ENCODE results near the gene ADAMTS6. TPM values are rescaled to one million over a fixed set of nuclear protein-coding genes. Genes with fewer than 3 reads are reported as not detected.

Gene ADAMTS6
- total RNA-seq, 1 donor, result 95.9 TPM

DNA sequence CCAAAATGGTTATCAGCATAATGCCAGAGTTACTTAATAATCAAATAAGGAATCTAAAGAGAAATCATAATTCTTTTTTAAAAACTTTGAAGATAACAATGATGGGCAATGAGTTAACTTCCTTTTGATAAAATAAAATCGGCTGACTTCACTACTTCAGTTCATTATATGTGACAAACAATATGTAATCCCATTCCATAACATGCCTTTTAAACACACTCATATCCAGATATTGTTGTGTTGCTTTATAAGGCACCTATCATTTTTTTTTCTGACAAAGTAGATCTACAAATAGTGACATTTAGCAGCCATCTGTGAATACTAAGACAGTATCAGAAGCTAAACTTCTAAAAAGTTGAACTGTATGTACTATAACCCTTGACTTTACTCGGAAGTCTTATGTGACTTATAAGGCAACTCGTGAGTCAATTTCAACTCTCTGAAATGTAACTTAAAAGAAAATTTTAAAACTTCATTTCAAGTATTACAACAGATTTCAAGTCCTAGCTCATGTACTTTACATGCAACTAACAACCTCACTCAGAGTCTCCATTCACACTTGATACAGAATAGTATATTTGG lies 7.5 kb downstream of the ADAMTS6 start:
- no peak for DNase-seq (ENCODE audit: low read depth)
- no peak for TF ChIP-seq CTCF (IDR thresholded peaks at IDR 0.05; ENCODE audit: insufficient read depth, low read depth, low read length)
- H3K4me3 ChIP-seq (ENCODE audit: low read depth, low read length), result no peak overlapping the region

DNA sequence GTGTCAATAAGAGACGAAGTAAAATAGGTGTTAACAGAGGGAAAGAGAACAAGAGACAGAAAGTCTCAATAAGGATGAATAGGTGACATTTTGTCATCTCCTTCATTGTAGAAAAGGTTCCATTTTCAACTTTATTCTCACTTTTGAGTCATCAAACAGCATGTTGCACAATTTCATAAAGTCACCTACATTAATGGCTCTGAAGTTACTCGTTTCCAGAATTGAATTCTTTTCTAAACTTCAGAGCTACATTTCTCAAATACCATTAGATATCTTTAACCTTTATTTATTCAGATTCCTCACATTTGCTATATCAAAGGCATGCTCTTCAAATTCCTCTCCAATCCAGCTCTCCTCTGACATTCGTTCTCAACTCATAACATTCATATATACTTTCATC lies 13.1 kb downstream of the ADAMTS6 start:
- peak; percentile 17 for DNase-seq (ENCODE audit: low read depth)
- TF ChIP-seq CTCF (IDR thresholded peaks at IDR 0.05; ENCODE audit: insufficient read depth, low read depth, low read length), result no peak
- no peak overlapping the region for H3K4me3 ChIP-seq (ENCODE audit: low read depth, low read length)

DNA sequence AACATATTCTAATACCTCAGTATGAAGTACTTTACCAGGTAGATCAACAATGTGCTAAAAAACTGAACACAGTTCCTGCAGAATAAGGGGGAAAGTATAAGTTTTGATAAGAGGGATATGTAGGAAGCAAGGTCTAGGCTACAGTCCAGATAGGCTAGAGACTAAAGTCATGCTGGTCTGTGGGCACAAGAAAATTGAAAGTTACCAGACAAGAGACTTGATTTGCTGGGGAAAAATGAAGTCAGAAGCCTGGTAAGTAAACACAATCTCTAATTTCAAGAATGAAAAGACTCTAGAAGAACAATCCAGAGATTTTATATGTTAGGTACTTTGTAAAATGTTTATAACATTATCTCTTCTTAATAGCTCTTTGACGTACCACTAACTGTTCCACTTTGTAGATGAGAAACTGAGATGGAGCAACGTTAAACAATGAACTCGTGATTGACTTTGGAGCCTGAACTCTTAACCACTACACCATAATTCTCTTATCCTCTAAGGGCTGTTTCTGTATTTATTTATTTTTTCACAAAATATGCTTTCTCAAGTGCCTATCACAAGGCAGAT lies 19.5 kb downstream of the ADAMTS6 start:
- no peak for TF ChIP-seq CTCF (IDR thresholded peaks at IDR 0.05; ENCODE audit: insufficient read depth, low read depth, low read length)
- H3K4me3 ChIP-seq (ENCODE audit: low read depth, low read length), result no peak overlapping the region
- no peak for DNase-seq (ENCODE audit: low read depth)

DNA sequence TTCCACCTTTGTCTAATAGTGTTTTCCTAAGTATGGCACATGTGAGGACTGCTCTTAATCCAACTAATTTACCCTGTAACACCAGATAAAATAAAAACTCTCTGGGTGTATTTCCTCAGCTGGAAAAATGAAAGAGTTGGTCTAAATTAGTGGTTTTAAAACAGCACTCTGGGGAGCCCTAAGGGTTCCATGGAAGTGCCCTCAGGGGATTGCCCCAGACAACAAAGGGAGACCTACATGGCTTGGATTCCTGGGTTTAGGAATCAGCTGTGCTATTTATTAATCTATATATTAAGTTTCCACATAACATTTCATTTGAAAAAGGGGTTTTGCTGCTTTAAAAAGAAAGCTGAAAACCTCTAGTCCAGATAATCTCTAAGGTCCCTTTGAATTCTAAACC lies 20.2 kb downstream of the ADAMTS6 start:
- no peak for DNase-seq (ENCODE audit: low read depth)
- no peak overlapping the region for H3K4me3 ChIP-seq (ENCODE audit: low read depth, low read length)
- no peak for TF ChIP-seq CTCF (IDR thresholded peaks at IDR 0.05; ENCODE audit: insufficient read depth, low read depth, low read length)

GRCh38 chr5:65459995-65460394 lies 21.7 kb downstream of the ADAMTS6 start:
- no peak for DNase-seq (ENCODE audit: low read depth)

GRCh38 chr5:65455064-65455463 lies 26.7 kb downstream of the ADAMTS6 start:
- no peak overlapping the region for H3K4me3 ChIP-seq (ENCODE audit: low read depth, low read length)
- no peak for TF ChIP-seq CTCF (IDR thresholded peaks at IDR 0.05; ENCODE audit: insufficient read depth, low read depth, low read length)
- DNase-seq (ENCODE audit: low read depth), result no peak

More at GRCh38 chr5:65459995-65460394, 21.7 kb downstream of the ADAMTS6 start:
- TF ChIP-seq CTCF (IDR thresholded peaks at IDR 0.05; ENCODE audit: insufficient read depth, low read depth, low read length), result no peak
- H3K4me3 ChIP-seq (ENCODE audit: low read depth, low read length), result no peak overlapping the region

- no peak for TF ChIP-seq CTCF (IDR thresholded peaks at IDR 0.05; ENCODE audit: insufficient read depth, low read depth, low read length)
- DNase-seq (ENCODE audit: low read depth), result peak; percentile 10
- H3K4me3 ChIP-seq (ENCODE audit: low read depth, low read length), result no peak overlapping the region
Observed at GRCh38 chr5:65451436-65451835, 30.3 kb downstream of the ADAMTS6 start.

Data from fibroblast of villous mesenchyme (primary cell).